Peyer's patch (tissue), 4 donors: ENCODE results near the gene FUT2.

Source experiments
- CTCF ChIP-seq, 6 experiments: fragments of 450-650 bp in 4 of 6; fragments of 200-600 bp in 2 of 6; sonication (generic) in 1 of 6; IDR thresholded peaks; one replicate each; pipeline ENCODE4 v1.5.1; 2017 to 2019; ENCODE audit warnings: antibody characterized with exemption in 6 of 6, mild to moderate bottlenecking in 3 of 6, moderate library complexity in 1 of 6
- POLR2A ChIP-seq, 2 donors: fragments of 450-650 bp; IDR thresholded peaks; one replicate each; pipeline ENCODE4 v1.5.1; 2017; ENCODE audit warnings: antibody characterized with exemption in 2 of 2, mild to moderate bottlenecking in 2 of 2, moderate library complexity in 2 of 2

- TF ChIP-seq CTCF (IDR thresholded peaks at IDR 0.05) (no peak), POLR2A (IDR thresholded peaks at IDR 0.05) (no peak)
These were observed 44.1 kb upstream of the FUT2 start for GRCh38 chr19:48651683-48652048.
